ENCODE data around the gene C20orf141. TPM values are rescaled to one million over a fixed set of nuclear protein-coding genes. Genes with fewer than 3 reads are reported as not detected.

C20orf141 gene
- total and polyA plus RNA-seq, 11 donors = not detected

- H3K4me1 ChIP-seq = peaks cover 0 to 5% (median 2%) of the 10 kb centered on the region in 12 donors
- no peaks in the 10 kb centered on the region for H3K27me3 ChIP-seq
- ATAC-seq (no peak), DNase-seq (no peak)
- H3K9me3 ChIP-seq = no peaks in the 10 kb centered on the region
- no peak for TF ChIP-seq CTCF (IDR thresholded peaks at IDR 0.05)
- TF ChIP-seq POLR2A (IDR thresholded peaks at IDR 0.05) = no peak
- H3K27ac ChIP-seq = no peak overlapping the region
- WGBS, 4 donors = 76 to 81% (median 78%) methylated on average over 5 of the region's 5 CpGs
- intact Hi-C loops (cut with DNase I) = loop anchor here in 7 of 10 donors (5.0 to 10.0 kb wide), 6 partner anchors 89 to 322 kb away; partner anchors contain the start of genes EBF4 (in 2 of the 7) and IDH3B (in 1 of the 7)
- no peak overlapping the region for H3K4me3 ChIP-seq
- H3K36me3 ChIP-seq = peaks cover 0 to 12% (median 0%) of the 10 kb centered on the region in 9 donors
Observed at GRCh38 chr20:2846698-2847097, 31.9 kb downstream of the C20orf141 start.

- TF ChIP-seq CTCF (IDR thresholded peaks at IDR 0.05) = no peak
- no peak for TF ChIP-seq POLR2A (IDR thresholded peaks at IDR 0.05)
- WGBS, 4 donors = 94 to 98% (median 96%) methylated on average over 4 of the region's 4 CpGs
Observed at GRCh38 chr20:2847802-2848201, 33.0 kb downstream of the C20orf141 start.

GRCh38 chr20:2849529-2849928 lies 34.7 kb downstream of the C20orf141 start:
- intact Hi-C loops (cut with DNase I) = loop anchor here in 7 of 10 donors (5.0 to 10.0 kb wide), 6 partner anchors 92 to 325 kb away; partner anchors contain the start of genes EBF4 (in 2 of the 7) and IDH3B (in 1 of the 7)
- Histone ChIP-seq H3K36me3 (peaks cover 0 to 5% (median 0%) of the 10 kb centered on the region in 9 donors), H3K4me1 (peaks cover 0 to 13% (median 6%) of the 10 kb centered on the region in 12 donors), H3K9me3 (no peaks in the 10 kb centered on the region), H3K4me3 (no peak overlapping the region), H3K27me3 (no peaks in the 10 kb centered on the region), H3K27ac (no peak overlapping the region)
- TF ChIP-seq POLR2A (IDR thresholded peaks at IDR 0.05) = no peak
- no peak for TF ChIP-seq CTCF (IDR thresholded peaks at IDR 0.05)
- WGBS, 4 donors = 85 to 95% (median 91%) methylated on average over 4 of the region's 4 CpGs
- no peak for ATAC-seq
- no peak for DNase-seq

More at GRCh38 chr20:2847802-2848201, 33.0 kb downstream of the C20orf141 start:
- no peak for ATAC-seq
- no peak overlapping the region for H3K4me3 ChIP-seq
- intact Hi-C loops (cut with DNase I) = loop anchor here in 7 of 10 donors (5.0 to 10.0 kb wide), 6 partner anchors 91 to 323 kb away; partner anchors contain the start of genes EBF4 (in 2 of the 7) and IDH3B (in 1 of the 7)
- no peak overlapping the region for H3K27ac ChIP-seq
- H3K9me3 ChIP-seq = no peaks in the 10 kb centered on the region
- DNase-seq = no peak
- H3K27me3 ChIP-seq = no peaks in the 10 kb centered on the region
- peaks cover 0 to 11% (median 6%) of the 10 kb centered on the region in 12 donors for H3K4me1 ChIP-seq
- H3K36me3 ChIP-seq = peaks cover 0 to 12% (median 0%) of the 10 kb centered on the region in 9 donors

- no peak for TF ChIP-seq POLR2A (IDR thresholded peaks at IDR 0.05)
- Histone ChIP-seq H3K9me3 (no peaks in the 10 kb centered on the region), H3K4me3 (no peak overlapping the region), H3K27me3 (no peaks in the 10 kb centered on the region), H3K27ac (no peak overlapping the region), H3K4me1 (peaks cover 0 to 13% (median 6%) of the 10 kb centered on the region in 12 donors), H3K36me3 (peaks cover 0 to 5% (median 0%) of the 10 kb centered on the region in 9 donors)
- intact Hi-C loops (cut with DNase I) = loop anchor here in 5 of 10 donors (5.0 to 10.0 kb wide), 3 partner anchors 94 to 156 kb away; partner anchors contain the start of gene EBF4 (in 1 of the 5)
- WGBS, 4 donors = 91 to 92% (median 91%) methylated on average over 10 of the region's 10 CpGs
- DNase-seq = no peak
- ATAC-seq = no peak
Observed at GRCh38 chr20:2851086-2851485, 36.3 kb downstream of the C20orf141 start.

All from heart left ventricle (tissue), 16 donors.